Neutrophil (primary cell): Measurements from ENCODE around the gene NR1I3.
"Not testable (repeated sequence)": the region's sequence is repeated elsewhere in the genome, so short reads cannot be mapped to it uniquely, and the experiment has no call there.

ENCODE experiments used
- H3K27ac ChIP-seq: fragments of 200-600 bp; sonication (generic); 2 replicates; pipeline ENCODE4 v1.5.1; 2016; ENCODE audit warnings: mild to moderate bottlenecking, moderate library complexity
- H3K27me3 ChIP-seq: fragments of 200-600 bp; sonication (generic); 2 replicates; pipeline ENCODE4 v1.6.0; 2016; ENCODE audit warnings: mild to moderate bottlenecking
- H3K36me3 ChIP-seq: fragments of 200-600 bp; sonication (generic); 2 replicates; pipeline ENCODE4 v1.5.1; 2017
- H3K4me1 ChIP-seq, 2 experiments: fragments of 200-600 bp in 1 of 2; sonication (generic) in 1 of 2; 1 replicate in 1 of 2; 2 replicates in 1 of 2; pipeline versions ENCODE4 v1.5.1 to v1.6.1; 2013 to 2016; ENCODE audit warnings: low read depth in 1 of 2, low read length in 1 of 2, mild to moderate bottlenecking in 1 of 2, moderate library complexity in 1 of 2; ENCODE audit not compliant: control insufficient read depth in 1 of 2, insufficient read depth in 1 of 2
- H3K4me3 ChIP-seq, 2 experiments: fragments of 200-600 bp in 1 of 2; sonication (generic) in 1 of 2; 1 replicate in 1 of 2; 2 replicates in 1 of 2; pipeline ENCODE4 v1.5.1; 2013 to 2016; ENCODE audit warnings: low read depth in 1 of 2, low read length in 1 of 2, mild to moderate bottlenecking in 1 of 2, moderate library complexity in 1 of 2
- H3K9me3 ChIP-seq: fragments of 200-600 bp; sonication (generic); 2 replicates; pipeline ENCODE4 v1.5.1; 2016
- TF ChIP-seq, protein P1 (sequence below): fragments of 200-600 bp; sonication (generic); IDR thresholded peaks from 2 replicates; pipeline ENCODE4 v1.5.1; 2016; ENCODE audit warnings: antibody characterized with exemption

The NR1I3 gene

DNA sequence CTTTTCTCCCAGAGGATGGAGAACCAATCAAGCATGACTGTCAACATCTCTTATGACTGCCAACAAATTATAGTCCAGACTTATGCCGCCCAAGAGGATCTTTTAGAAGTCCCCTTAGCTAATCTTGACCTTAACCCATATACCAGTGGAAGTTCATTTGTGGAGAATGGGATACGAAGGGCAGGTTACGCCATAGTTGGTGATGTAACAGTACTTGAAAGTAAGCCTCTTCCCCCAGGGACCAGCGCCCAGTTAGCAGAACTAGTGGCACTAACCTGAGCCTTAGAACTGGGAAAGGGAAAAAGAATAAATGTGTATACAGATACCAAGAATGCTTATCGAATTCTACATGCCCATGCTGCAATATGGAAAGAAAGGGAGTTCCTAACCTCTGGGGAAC is 17.3 kb upstream of the NR1I3 start:
- peaks cover 39% of the 10 kb centered on the region for H3K27me3 ChIP-seq
- peaks cover 11% of the 10 kb centered on the region for H3K9me3 ChIP-seq
- not testable (repeated sequence) for H3K36me3 ChIP-seq, H3K4me3 ChIP-seq, H3K27ac ChIP-seq, H3K4me1 ChIP-seq

DNA sequence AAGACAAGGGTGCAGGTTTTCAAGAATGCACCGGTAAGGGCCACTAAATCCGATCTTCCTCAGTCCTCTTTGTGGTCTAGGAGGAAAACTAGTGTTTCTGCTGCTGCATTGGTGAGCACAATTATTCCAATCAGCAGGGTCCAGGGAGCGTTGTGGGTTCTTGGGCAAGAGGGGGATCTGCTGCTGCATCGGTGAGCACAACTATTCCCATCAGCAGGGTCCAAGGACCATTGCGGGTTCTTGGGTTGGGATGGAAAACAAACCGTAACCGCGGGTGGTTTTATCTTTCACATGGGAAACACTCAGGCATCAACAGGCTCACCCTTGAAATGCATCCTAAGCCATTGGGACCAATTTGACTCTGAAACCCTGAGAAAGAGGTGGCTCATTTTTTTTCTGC is 13.6 kb upstream of the NR1I3 start:
- Histone ChIP-seq H3K36me3 (no peaks in the 10 kb centered on the region), H3K27me3 (peaks cover 2% of the 10 kb centered on the region), H3K9me3 (peaks cover under 1% of the 10 kb centered on the region), H3K4me3 (no peak overlapping the region), H3K4me1 (no peaks in the 10 kb centered on the region), H3K27ac (no peak overlapping the region)
- TF ChIP-seq, protein P1, sequence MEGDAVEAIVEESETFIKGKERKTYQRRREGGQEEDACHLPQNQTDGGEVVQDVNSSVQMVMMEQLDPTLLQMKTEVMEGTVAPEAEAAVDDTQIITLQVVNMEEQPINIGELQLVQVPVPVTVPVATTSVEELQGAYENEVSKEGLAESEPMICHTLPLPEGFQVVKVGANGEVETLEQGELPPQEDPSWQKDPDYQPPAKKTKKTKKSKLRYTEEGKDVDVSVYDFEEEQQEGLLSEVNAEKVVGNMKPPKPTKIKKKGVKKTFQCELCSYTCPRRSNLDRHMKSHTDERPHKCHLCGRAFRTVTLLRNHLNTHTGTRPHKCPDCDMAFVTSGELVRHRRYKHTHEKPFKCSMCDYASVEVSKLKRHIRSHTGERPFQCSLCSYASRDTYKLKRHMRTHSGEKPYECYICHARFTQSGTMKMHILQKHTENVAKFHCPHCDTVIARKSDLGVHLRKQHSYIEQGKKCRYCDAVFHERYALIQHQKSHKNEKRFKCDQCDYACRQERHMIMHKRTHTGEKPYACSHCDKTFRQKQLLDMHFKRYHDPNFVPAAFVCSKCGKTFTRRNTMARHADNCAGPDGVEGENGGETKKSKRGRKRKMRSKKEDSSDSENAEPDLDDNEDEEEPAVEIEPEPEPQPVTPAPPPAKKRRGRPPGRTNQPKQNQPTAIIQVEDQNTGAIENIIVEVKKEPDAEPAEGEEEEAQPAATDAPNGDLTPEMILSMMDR = no peak

DNA sequence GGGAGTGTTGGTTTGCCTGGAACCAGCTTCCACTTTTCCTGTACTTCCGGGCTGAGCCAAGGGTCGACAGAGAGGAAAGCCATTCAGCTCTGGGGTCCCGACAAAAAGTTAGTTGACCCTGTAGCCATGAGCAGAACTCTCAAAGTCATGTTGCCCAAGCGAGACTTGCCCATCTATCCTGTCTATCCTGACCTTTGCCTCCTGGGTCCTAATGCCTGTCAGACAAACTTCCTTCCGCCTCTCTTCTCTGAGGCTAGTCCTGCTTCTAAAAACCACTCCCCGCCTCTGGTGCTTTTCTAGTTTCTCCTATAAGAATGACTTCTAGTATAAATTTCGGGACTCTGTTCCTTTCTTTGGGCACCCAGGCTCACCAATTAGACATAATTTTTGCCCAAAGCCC is 12.8 kb upstream of the NR1I3 start:
- H3K9me3 ChIP-seq = no peaks in the 10 kb centered on the region
- no peaks in the 10 kb centered on the region for H3K27me3 ChIP-seq
- no peaks in the 10 kb centered on the region for H3K36me3 ChIP-seq
- TF ChIP-seq, protein P1 = no peak
- no peak overlapping the region for H3K4me3 ChIP-seq
- H3K27ac ChIP-seq = no peak overlapping the region
- no peaks in the 10 kb centered on the region for H3K4me1 ChIP-seq

DNA sequence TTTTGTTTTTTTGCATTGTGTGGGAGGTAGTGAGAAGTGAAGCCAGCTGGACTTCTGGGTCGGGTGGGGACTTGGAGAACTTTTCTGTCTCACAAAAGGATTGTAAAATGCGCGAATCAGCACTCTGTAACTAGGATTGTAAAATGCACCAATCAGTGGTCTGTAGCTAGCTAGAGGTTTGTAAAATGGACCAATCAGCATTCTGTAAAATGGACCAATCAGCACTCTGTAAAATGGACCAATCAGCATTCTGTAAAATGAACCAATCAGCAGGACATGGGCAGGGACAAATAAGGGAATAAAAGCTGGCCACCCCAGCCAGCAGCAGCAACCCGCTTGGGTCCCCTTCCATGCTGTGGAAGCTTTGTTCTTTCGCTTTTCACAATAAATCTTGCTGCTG is 12.1 kb upstream of the NR1I3 start:
- H3K27me3 ChIP-seq, H3K27ac ChIP-seq, H3K4me3 ChIP-seq, H3K36me3 ChIP-seq, H3K4me1 ChIP-seq, H3K9me3 ChIP-seq: not testable (repeated sequence)

DNA sequence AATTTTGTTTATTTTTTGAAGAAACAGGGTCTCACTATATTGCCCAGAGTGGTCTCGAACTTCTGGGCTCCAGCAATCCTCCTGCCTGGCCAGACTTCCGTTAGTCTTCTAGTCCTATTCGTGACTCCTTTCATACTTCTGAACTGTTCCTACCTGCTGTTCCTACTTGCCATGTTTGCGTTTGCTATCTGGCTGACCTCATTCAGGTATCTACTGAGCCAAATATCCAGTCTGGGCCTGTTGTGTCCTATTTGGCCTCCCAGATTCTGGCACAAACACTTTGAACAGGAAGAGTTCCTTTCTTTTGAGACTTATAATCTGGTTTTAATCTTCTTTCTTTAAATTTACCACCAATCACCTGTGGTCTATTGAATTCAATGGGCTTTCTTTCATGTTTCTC is 6.9 kb upstream of the NR1I3 start:
- TF ChIP-seq, protein P1 = no peak

DNA sequence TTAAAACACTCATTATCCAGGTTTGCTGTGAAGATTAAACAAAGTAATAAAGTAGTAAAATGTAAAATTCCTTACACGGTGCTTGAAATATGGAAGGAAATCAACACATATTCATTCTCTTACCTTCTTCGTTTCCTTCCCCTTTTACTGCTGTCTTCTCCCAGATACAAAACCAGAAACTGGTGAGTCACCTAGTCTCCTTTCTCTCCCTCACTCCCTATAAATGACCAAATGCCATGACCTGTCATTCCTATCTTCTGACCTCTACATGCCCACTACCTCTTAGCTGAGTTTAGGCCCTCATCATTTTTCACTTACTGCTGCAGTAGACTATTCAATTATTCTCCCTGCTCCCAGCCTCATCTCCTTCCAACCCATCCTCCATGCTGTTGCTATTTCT is 4.3 kb upstream of the NR1I3 start:
- no peaks in the 10 kb centered on the region for H3K27me3 ChIP-seq
- no peaks in the 10 kb centered on the region for H3K9me3 ChIP-seq
- TF ChIP-seq, protein P1 = no peak
- H3K36me3 ChIP-seq = no peaks in the 10 kb centered on the region
- H3K4me3 ChIP-seq = no peak overlapping the region
- peaks cover 9 to 13% of the 10 kb centered on the region in 2 experiments for H3K4me1 ChIP-seq
- H3K27ac ChIP-seq = peak overlapping the region; percentile 25

More for the DNA sequence above, 6.9 kb upstream of the NR1I3 start:
- Histone ChIP-seq H3K9me3 (no peaks in the 10 kb centered on the region), H3K36me3 (no peaks in the 10 kb centered on the region), H3K4me3 (no peak overlapping the region), H3K27me3 (no peaks in the 10 kb centered on the region), H3K4me1 (peaks cover 9 to 13% of the 10 kb centered on the region in 2 experiments), H3K27ac (no peak overlapping the region)

DNA sequence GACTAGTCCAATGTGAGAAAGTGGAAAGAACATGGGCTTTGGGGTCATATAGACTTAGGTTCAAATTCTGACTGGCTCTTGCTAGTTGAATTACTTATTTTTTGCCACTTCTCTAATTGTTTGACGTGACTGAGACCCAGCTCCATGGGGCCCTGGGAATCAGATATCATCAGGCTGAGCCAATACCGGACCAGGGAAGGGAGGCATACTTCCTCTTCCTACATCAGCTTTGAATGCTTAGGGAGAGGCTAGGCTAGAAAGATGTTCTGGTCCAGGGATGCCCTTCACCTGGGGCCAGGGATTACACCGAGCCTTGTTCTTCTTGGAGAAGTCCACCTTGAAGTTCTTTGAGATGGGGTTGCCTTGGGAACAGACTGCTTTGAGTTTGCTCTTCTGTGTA is 3.7 kb upstream of the NR1I3 start:
- TF ChIP-seq, protein P1 = no peak
- H3K36me3 ChIP-seq = no peaks in the 10 kb centered on the region
- H3K4me1 ChIP-seq = peaks cover 9 to 13% of the 10 kb centered on the region in 2 experiments
- H3K27me3 ChIP-seq = no peaks in the 10 kb centered on the region
- H3K4me3 ChIP-seq = no peak overlapping the region
- H3K9me3 ChIP-seq = no peaks in the 10 kb centered on the region
- peak overlapping the region; percentile 25 for H3K27ac ChIP-seq
